ENCODE data around the gene MYBPHL.

The MYBPHL gene

GRCh38 chr1:109301874-109302273 is 4.9 kb downstream of the MYBPHL start:
- no peak for TF ChIP-seq CTCF (IDR thresholded peaks at IDR 0.05)
- H3K9ac ChIP-seq, result no peak overlapping the region
- no peaks in the 10 kb centered on the region for H3K79me2 ChIP-seq
- H3K4me1 ChIP-seq, result peaks cover 16% of the 10 kb centered on the region
- no peaks in the 10 kb centered on the region for H3K9me3 ChIP-seq (ENCODE audit: control insufficient read depth, low read length)
- no peak overlapping the region for H2AFZ ChIP-seq
- no peak overlapping the region for H3K4me2 ChIP-seq (ENCODE audit: low read length)
- no peaks in the 10 kb centered on the region for H3K36me3 ChIP-seq (ENCODE audit: control insufficient read depth, insufficient read depth, low read length)
- H3K4me3 ChIP-seq (ENCODE audit: low read depth, low read length), result no peak overlapping the region
- no peaks in the 10 kb centered on the region for H3K27me3 ChIP-seq (ENCODE audit: control insufficient read depth, insufficient read depth, low read length)
- H3K27ac ChIP-seq, result no peak overlapping the region

- TF ChIP-seq CTCF (IDR thresholded peaks at IDR 0.05), result no peak
- no peaks in the 10 kb centered on the region for H3K79me2 ChIP-seq
- no peak overlapping the region for H3K27ac ChIP-seq
- no peak overlapping the region for H3K9ac ChIP-seq
- H3K4me1 ChIP-seq, result peaks cover 16% of the 10 kb centered on the region
- no peak overlapping the region for H3K4me2 ChIP-seq (ENCODE audit: low read length)
- H3K27me3 ChIP-seq (ENCODE audit: control insufficient read depth, insufficient read depth, low read length), result no peaks in the 10 kb centered on the region
- H3K4me3 ChIP-seq (ENCODE audit: low read depth, low read length), result no peak overlapping the region
- H3K9me3 ChIP-seq (ENCODE audit: control insufficient read depth, low read length), result no peaks in the 10 kb centered on the region
- no peaks in the 10 kb centered on the region for H3K36me3 ChIP-seq (ENCODE audit: control insufficient read depth, insufficient read depth, low read length)
- no peak overlapping the region for H2AFZ ChIP-seq
Observed at GRCh38 chr1:109300650-109301151, 6.1 kb downstream of the MYBPHL start.

- Histone ChIP-seq H2AFZ (peak overlapping the region; percentile 58), H3K36me3 (ENCODE audit: control insufficient read depth, insufficient read depth, low read length) (no peaks in the 10 kb centered on the region), H3K27me3 (ENCODE audit: control insufficient read depth, insufficient read depth, low read length) (no peaks in the 10 kb centered on the region), H3K79me2 (no peaks in the 10 kb centered on the region), H3K9me3 (ENCODE audit: control insufficient read depth, low read length) (no peaks in the 10 kb centered on the region), H3K9ac (no peak overlapping the region), H3K27ac (peak overlapping the region; percentile 81), H3K4me1 (peaks cover 16% of the 10 kb centered on the region), H3K4me2 (ENCODE audit: low read length) (peak overlapping the region; percentile 23), H3K4me3 (ENCODE audit: low read depth, low read length) (no peak overlapping the region)
- TF ChIP-seq CTCF (IDR thresholded peaks at IDR 0.05), result no peak
Observed at GRCh38 chr1:109299558-109300343, 7.1 kb downstream of the MYBPHL start.

GRCh38 chr1:109298666-109299557 is 7.9 kb downstream of the MYBPHL start:
- Histone ChIP-seq H3K79me2 (no peaks in the 10 kb centered on the region), H3K4me1 (peaks cover 16% of the 10 kb centered on the region), H3K4me3 (ENCODE audit: low read depth, low read length) (no peak overlapping the region), H3K27me3 (ENCODE audit: control insufficient read depth, insufficient read depth, low read length) (no peaks in the 10 kb centered on the region), H3K36me3 (ENCODE audit: control insufficient read depth, insufficient read depth, low read length) (no peaks in the 10 kb centered on the region), H3K9me3 (ENCODE audit: control insufficient read depth, low read length) (no peaks in the 10 kb centered on the region), H2AFZ (peak overlapping the region; percentile 58), H3K9ac (no peak overlapping the region), H3K4me2 (ENCODE audit: low read length) (peak overlapping the region; percentile 23), H3K27ac (peak overlapping the region; percentile 81)
- TF ChIP-seq CTCF (IDR thresholded peaks at IDR 0.05), result no peak

Measured in parathyroid adenoma (tissue), 2 donors.